Uterus (tissue), 4 donors: Measurements from ENCODE around the gene CCR2. TPM values are rescaled to one million over a fixed set of nuclear protein-coding genes. Genes with fewer than 3 reads are reported as not detected.

ENCODE experiments used
- DNase-seq, 2 donors: peaks; one replicate each; pipeline ENCODE4 v3.0.0-alpha.2; 2019 to 2020
- H3K27ac ChIP-seq, 2 donors: fragments of 200-600 bp; sonication (generic); 1 replicate in 1 of 2; 2 replicates in 1 of 2; pipeline ENCODE4 v1.5.1; 2016 to 2018
- H3K27me3 ChIP-seq, 2 donors: fragments of 200-600 bp; sonication (generic); one replicate each; pipeline ENCODE4 v1.5.1; 2018 to 2019; ENCODE audit warnings: control low read depth in 1 of 2
- H3K36me3 ChIP-seq, 2 donors: fragments of 200-600 bp; sonication (generic); one replicate each; pipeline ENCODE4 v1.5.1; 2019; ENCODE audit warnings: control low read depth in 1 of 2
- H3K4me1 ChIP-seq, 2 donors: fragments of 200-600 bp; sonication (generic); one replicate each; pipeline ENCODE4 v1.5.1; 2018 to 2019; ENCODE audit warnings: control low read depth in 1 of 2
- H3K4me3 ChIP-seq, 2 donors: fragments of 200-600 bp; sonication (generic); 1 replicate in 1 of 2; 2 replicates in 1 of 2; pipeline ENCODE4 v1.5.1; 2018 to 2019; ENCODE audit warnings: mild to moderate bottlenecking in 1 of 2
- H3K9me3 ChIP-seq, 2 donors: fragments of 200-600 bp; sonication (generic); one replicate each; pipeline ENCODE4 v1.5.1; 2019; ENCODE audit warnings: control low read depth in 1 of 2
- POLR2A ChIP-seq, 2 donors: fragments of 450-650 bp; IDR thresholded peaks; one replicate each; pipeline ENCODE4 v1.6.1; 2016; ENCODE audit warnings: antibody characterized with exemption in 2 of 2, mild to moderate bottlenecking in 1 of 2, moderate library complexity in 1 of 2
- intact Hi-C: fragments of 100-400 bp; cut with DNase I; formaldehyde crosslinking; loops from one replicate; pipeline ENCODE4 v1.15.1; 2023; ENCODE audit warnings: low total_unique reads
- total RNA-seq, 4 donors: library from RNA; depleted of rRNA in 3 of 4; stranded (reverse); fragments of >200 nt in 3 of 4; gene quantifications; one replicate each; pipeline versions ENCODE4 v1.1.0 to v1.2.4, GENCODE V29; 2014 to 2023
- TF ChIP-seq, protein P1 (sequence below), 4 experiments: fragments of 200-600 bp in 2 of 4; fragments of 450-650 bp in 2 of 4; sonication (generic) in 2 of 4; IDR thresholded peaks; one replicate each; pipeline ENCODE4 v1.5.1; 2016 to 2019; ENCODE audit warnings: antibody characterized with exemption in 4 of 4, mild to moderate bottlenecking in 2 of 4, moderate library complexity in 1 of 4
- donor health status: DM: yes; HTN: yes; CAD: no.

Gene CCR2
- total RNA-seq, 4 donors from 2014 or later, result 2.7 to 7.1 (median 3.7) TPM; not detected in 1

- intact Hi-C loops, result no loop called here
- no peak for DNase-seq
- Histone ChIP-seq H3K9me3 (no peaks in the 10 kb centered on the region), H3K36me3 (no peaks in the 10 kb centered on the region), H3K4me3 (no peak overlapping the region), H3K27me3 (no peaks in the 10 kb centered on the region), H3K4me1 (no peaks in the 10 kb centered on the region), H3K27ac (no peak overlapping the region)
- TF ChIP-seq, protein P1, sequence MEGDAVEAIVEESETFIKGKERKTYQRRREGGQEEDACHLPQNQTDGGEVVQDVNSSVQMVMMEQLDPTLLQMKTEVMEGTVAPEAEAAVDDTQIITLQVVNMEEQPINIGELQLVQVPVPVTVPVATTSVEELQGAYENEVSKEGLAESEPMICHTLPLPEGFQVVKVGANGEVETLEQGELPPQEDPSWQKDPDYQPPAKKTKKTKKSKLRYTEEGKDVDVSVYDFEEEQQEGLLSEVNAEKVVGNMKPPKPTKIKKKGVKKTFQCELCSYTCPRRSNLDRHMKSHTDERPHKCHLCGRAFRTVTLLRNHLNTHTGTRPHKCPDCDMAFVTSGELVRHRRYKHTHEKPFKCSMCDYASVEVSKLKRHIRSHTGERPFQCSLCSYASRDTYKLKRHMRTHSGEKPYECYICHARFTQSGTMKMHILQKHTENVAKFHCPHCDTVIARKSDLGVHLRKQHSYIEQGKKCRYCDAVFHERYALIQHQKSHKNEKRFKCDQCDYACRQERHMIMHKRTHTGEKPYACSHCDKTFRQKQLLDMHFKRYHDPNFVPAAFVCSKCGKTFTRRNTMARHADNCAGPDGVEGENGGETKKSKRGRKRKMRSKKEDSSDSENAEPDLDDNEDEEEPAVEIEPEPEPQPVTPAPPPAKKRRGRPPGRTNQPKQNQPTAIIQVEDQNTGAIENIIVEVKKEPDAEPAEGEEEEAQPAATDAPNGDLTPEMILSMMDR (IDR thresholded peaks at IDR 0.05), result no peak
- no peak for TF ChIP-seq POLR2A (IDR thresholded peaks at IDR 0.05)
Measured at GRCh38 chr3:46393011-46393410, 39.1 kb downstream of the CCR2 start.

GRCh38 chr3:46393554-46394434 is 39.9 kb downstream of the CCR2 start:
- DNase-seq, result no peak
- no peaks in the 10 kb centered on the region for H3K36me3 ChIP-seq
- H3K27ac ChIP-seq, result no peak overlapping the region
- TF ChIP-seq POLR2A (IDR thresholded peaks at IDR 0.05), result no peak
- TF ChIP-seq, protein P1 (IDR thresholded peaks at IDR 0.05), result no peak
- no peaks in the 10 kb centered on the region for H3K27me3 ChIP-seq
- no peaks in the 10 kb centered on the region for H3K9me3 ChIP-seq
- H3K4me3 ChIP-seq, result no peak overlapping the region
- intact Hi-C loops, result no loop called here
- H3K4me1 ChIP-seq, result no peaks in the 10 kb centered on the region

- H3K4me1 ChIP-seq, result no peaks in the 10 kb centered on the region
- no peaks in the 10 kb centered on the region for H3K36me3 ChIP-seq
- no peak overlapping the region for H3K27ac ChIP-seq
- no peak overlapping the region for H3K4me3 ChIP-seq
- intact Hi-C loops, result no loop called here
- no peaks in the 10 kb centered on the region for H3K27me3 ChIP-seq
- H3K9me3 ChIP-seq, result no peaks in the 10 kb centered on the region
- TF ChIP-seq, protein P1 (IDR thresholded peaks at IDR 0.05), result no peak
- TF ChIP-seq POLR2A (IDR thresholded peaks at IDR 0.05), result no peak
- DNase-seq, result no peak
Measured at GRCh38 chr3:46395210-46395661, 41.3 kb downstream of the CCR2 start.

DNA sequence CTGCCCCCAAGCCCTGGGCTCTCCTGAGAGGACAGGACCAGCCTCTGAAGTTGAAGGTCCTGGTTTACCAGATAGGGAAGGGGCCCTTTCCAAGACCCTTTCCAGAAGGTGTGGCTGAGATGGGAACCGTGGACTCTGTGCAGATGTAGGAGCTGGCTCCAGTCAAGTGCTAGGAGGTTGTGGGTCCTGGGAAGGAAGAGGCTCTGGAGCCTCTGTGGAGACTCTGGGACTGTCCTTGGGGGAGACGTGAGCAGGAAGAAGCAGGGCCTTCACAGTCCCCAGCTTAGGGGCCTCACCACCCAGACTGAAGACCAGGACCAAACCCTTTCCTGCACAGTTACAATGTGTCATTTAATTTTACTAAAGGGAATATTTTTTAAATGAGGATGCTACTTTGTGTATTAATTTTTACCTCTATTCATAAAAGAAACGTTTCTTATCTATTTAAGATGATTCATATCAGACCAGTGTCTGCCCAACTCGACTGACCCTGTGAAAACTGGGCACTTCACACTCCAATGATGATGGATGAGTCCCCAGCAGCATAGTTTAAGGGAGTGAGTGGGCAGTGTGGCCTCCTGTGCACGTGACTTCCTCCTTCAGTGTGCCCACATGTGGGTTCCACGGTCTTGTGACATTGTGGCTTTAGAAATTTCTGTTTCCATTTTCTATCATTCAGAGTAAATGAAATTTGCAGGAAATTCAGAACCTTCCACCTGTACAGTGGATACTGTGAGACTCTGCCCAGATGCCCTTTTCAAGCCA is 42.0 kb downstream of the CCR2 start:
- H3K4me3 ChIP-seq, result no peak overlapping the region
- H3K36me3 ChIP-seq, result no peaks in the 10 kb centered on the region
- no peaks in the 10 kb centered on the region for H3K4me1 ChIP-seq
- H3K27me3 ChIP-seq, result no peaks in the 10 kb centered on the region
- no peak for TF ChIP-seq POLR2A (IDR thresholded peaks at IDR 0.05)
- TF ChIP-seq, protein P1 (IDR thresholded peaks at IDR 0.05), result no peak
- DNase-seq, result no peak
- H3K9me3 ChIP-seq, result no peaks in the 10 kb centered on the region
- no peak overlapping the region for H3K27ac ChIP-seq
- intact Hi-C loops, result no loop called here

- no peaks in the 10 kb centered on the region for H3K9me3 ChIP-seq
- H3K4me3 ChIP-seq, result no peak overlapping the region
- H3K36me3 ChIP-seq, result no peaks in the 10 kb centered on the region
- H3K27ac ChIP-seq, result no peak overlapping the region
- H3K4me1 ChIP-seq, result no peaks in the 10 kb centered on the region
- no peak for TF ChIP-seq POLR2A (IDR thresholded peaks at IDR 0.05)
- TF ChIP-seq, protein P1 (IDR thresholded peaks at IDR 0.05), result no peak
- no peaks in the 10 kb centered on the region for H3K27me3 ChIP-seq
- intact Hi-C loops, result no loop called here
- DNase-seq, result no peak
Measured at GRCh38 chr3:46397111-46397510, 43.2 kb downstream of the CCR2 start.
